HL-60 (cell line): Measurements from ENCODE around the gene SMIM14.
"Not testable (repeated sequence)": the region's sequence is repeated elsewhere in the genome, so short reads cannot be mapped to it uniquely, and the experiment has no call there.

Experiments used
- CTCF ChIP-seq: IDR thresholded peaks from one replicate; pipeline ENCODE4 v1.5.1; 2011; ENCODE audit warnings: low read length, control low read depth, inconsistent platforms; ENCODE audit not compliant: insufficient read depth
- GABPA ChIP-seq: IDR thresholded peaks from 2 replicates; pipeline ENCODE4 v1.6.1; 2012; ENCODE audit warnings: low read depth

DNA sequence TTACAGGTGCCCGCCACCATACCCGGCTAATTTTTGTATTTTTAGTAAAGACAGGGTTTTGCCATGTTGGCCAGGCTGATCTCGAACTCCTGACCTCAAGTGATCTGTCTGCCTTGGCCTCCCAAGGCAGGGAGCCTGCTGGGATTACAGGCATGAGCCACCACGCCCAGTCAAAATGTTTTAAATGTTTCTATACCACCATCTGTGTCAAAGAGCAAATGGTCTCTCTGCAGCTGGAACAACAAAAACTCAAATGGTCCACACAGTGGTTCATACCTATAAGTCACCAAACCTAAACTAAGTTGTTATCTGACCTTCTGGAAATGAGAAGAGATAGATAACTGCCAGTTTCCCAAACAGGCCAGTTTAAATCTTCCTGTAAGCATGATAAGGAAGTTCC is 12.9 kb upstream of the SMIM14 start:
- TF ChIP-seq CTCF, GABPA: not testable (repeated sequence)
